ENCODE measurements around the gene ANO6. TPM values are rescaled to one million over a fixed set of nuclear protein-coding genes. Genes with fewer than 3 reads are reported as not detected.

ANO6 gene
- total RNA-seq, 2 donors from 2014 or later = 13.2 to 21.2 TPM

DNA sequence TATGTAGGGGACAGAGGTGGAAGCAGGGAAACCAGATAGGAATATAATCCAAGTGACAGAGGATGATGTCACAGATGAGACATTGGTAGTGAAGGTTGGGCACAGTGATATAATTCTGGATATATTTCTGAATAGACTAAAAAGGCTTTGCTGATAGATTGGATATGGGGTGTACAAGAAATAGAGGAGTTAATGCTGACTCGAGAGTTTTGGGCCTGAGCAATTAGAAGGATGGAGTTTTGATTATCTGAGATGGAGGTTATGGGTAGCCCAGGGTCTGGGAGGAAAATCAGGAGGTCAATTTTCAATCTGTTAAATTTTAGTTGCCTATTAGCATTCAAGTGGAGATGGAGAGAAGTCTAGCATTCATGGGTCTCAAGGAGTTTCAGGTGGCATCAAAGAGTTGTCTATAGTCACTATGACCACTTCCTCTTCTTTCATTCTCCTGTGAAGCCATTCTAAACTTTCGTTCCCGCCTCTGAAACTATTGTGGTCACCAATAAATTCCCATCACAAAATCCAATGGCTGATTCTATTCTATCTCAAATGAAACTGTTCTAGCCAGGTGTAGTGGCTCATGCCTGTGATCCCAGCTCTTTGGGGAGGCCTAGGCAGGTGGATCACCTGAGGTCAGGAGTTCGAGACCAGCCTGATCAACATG, 10.6 kb upstream of the ANO6 start:
- no peaks in the 10 kb centered on the region for H3K4me1 ChIP-seq
- no peak overlapping the region for H3K4me3 ChIP-seq
- H3K27me3 ChIP-seq = no peaks in the 10 kb centered on the region
- TF ChIP-seq CTCF (IDR thresholded peaks at IDR 0.05) = no peak
- no peak for DNase-seq
- H3K9ac ChIP-seq (ENCODE audit: low read depth in 2 of 2, low read length in 2 of 2) = no peak overlapping the region
- intact Hi-C loops (cut with DNase I) = no loop called here
- H3K27ac ChIP-seq = no peak overlapping the region
- H3K36me3 ChIP-seq = no peaks in the 10 kb centered on the region
- H3K9me3 ChIP-seq = no peaks in the 10 kb centered on the region

DNA sequence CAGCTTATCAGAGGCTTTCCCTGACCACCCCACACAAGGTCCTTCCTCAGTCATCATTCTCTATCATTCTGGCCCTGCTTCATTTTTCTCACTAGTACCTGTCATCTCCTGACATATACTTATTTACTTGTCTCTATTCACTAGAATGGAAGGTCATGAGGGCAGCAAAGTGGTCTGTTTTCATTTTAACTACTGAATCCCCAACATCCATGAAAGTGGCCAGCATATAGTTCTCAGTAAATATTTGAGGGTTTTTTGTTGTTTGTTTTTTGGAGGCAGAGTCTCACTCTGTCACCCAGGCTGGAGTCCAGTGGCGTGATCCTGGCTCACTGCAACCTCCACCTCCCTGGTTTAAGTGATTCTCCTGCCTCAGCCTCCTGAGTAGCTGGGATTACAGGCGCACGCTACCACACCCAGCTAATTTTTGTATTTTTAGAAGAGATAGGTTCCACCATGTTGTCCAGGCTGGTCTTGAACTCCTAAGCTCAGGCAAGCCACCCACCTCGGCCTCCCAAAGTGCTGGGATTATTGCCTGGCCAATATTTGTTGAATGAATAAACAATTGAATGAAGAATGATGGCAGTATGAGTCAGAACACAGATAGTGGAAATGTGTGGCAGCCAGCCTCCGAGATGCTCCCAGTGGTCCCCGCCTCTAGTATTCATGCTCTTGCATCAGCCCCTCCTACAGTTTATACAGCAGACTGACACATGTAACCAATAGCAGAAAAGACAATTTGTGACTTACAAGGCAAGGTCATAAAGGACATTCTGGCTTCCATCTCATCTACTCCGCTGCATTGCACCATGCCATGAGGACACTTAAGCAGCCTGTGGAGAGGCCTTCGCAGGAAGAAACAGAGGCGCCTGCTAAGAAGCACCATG, 7.0 kb upstream of the ANO6 start:
- intact Hi-C loops (cut with DNase I) = no loop called here

DNA sequence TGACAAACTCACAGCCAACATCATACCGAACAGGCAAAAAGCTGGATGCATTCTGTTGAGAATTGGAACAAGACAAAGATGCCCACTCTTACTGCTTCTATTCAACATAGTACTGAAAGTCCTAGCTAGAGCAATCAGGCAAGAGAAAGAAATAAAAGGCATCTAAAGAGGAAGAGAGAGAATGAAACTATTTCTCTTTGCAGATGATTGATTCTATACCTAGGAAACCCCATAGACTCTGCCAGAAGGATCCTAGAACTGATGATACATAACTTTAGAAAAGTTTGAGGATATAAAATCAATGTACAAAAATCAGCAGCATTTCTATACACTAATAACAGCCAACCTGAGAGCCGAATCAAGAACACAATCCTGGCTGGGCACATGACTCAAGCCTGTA, 6.1 kb upstream of the ANO6 start:
- no peak for TF ChIP-seq CTCF (IDR thresholded peaks at IDR 0.05)
- Histone ChIP-seq H3K9ac (ENCODE audit: low read depth in 2 of 2, low read length in 2 of 2) (no peak overlapping the region), H3K27me3 (no peaks in the 10 kb centered on the region), H3K36me3 (no peaks in the 10 kb centered on the region), H3K4me1 (no peaks in the 10 kb centered on the region), H3K27ac (no peak overlapping the region), H3K4me3 (no peak overlapping the region), H3K9me3 (no peaks in the 10 kb centered on the region)
- intact Hi-C loops (cut with DNase I) = no loop called here
- DNase-seq = no peak

More for the DNA sequence above, 7.0 kb upstream of the ANO6 start:
- DNase-seq = no peak
- Histone ChIP-seq H3K9me3 (no peaks in the 10 kb centered on the region), H3K27ac (no peak overlapping the region), H3K4me3 (no peak overlapping the region), H3K4me1 (no peaks in the 10 kb centered on the region), H3K9ac (ENCODE audit: low read depth in 2 of 2, low read length in 2 of 2) (no peak overlapping the region), H3K36me3 (no peaks in the 10 kb centered on the region), H3K27me3 (no peaks in the 10 kb centered on the region)
- no peak for TF ChIP-seq CTCF (IDR thresholded peaks at IDR 0.05)

DNA sequence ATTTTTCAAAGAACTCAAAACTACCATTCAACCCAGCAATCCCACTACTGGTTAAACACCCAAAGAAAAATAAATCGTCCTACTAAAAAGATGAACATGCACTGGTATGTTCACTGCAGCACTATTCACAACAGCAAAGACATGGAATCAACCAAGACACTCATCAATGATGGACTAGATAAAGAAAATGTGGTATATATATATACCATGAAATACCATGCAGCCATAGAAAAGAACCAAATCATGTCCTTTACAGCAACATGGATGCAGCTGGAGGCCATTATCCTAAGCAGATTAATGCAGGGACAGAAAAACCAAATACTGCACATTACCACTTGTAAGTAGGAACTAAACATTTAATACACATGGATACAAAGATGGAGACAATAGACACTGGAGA, 3.8 kb upstream of the ANO6 start:
- intact Hi-C loops (cut with DNase I) = no loop called here
- H3K9me3 ChIP-seq = no peaks in the 10 kb centered on the region
- no peak overlapping the region for H3K4me3 ChIP-seq
- H3K4me1 ChIP-seq = no peaks in the 10 kb centered on the region
- H3K27me3 ChIP-seq = no peaks in the 10 kb centered on the region
- H3K36me3 ChIP-seq = no peaks in the 10 kb centered on the region
- TF ChIP-seq CTCF (IDR thresholded peaks at IDR 0.05) = no peak
- H3K27ac ChIP-seq = no peak overlapping the region
- no peak for DNase-seq
- no peak overlapping the region for H3K9ac ChIP-seq (ENCODE audit: low read depth in 2 of 2, low read length in 2 of 2)

- Histone ChIP-seq H3K27me3 (no peaks in the 10 kb centered on the region), H3K27ac (no peak overlapping the region), H3K36me3 (no peaks in the 10 kb centered on the region), H3K9ac (ENCODE audit: low read depth in 2 of 2, low read length in 2 of 2) (no peak overlapping the region), H3K4me1 (no peaks in the 10 kb centered on the region), H3K9me3 (no peaks in the 10 kb centered on the region), H3K4me3 (no peak overlapping the region)
- intact Hi-C loops (cut with DNase I) = no loop called here
- no peak for DNase-seq
- no peak for TF ChIP-seq CTCF (IDR thresholded peaks at IDR 0.05)
Observed at GRCh38 chr12:45213107-45213506, 2.8 kb upstream of the ANO6 start.
